ENCODE results near the gene RAD51B. TPM values are rescaled to one million over a fixed set of nuclear protein-coding genes. Genes with fewer than 3 reads are reported as not detected.

The RAD51B gene
- total RNA-seq, 4 donors from 2014 or later, result 12.6 to 26.4 (median 16.7) TPM

- Histone ChIP-seq H3K9me3 (no peaks in the 10 kb centered on the region), H3K27me3 (no peaks in the 10 kb centered on the region), H3K4me3 (no peak overlapping the region), H3K27ac (no peak overlapping the region), H3K36me3 (no peaks in the 10 kb centered on the region), H3K4me1 (peaks cover 0 to 4% (median 0%) of the 10 kb centered on the region in 4 donors)
- WGBS, 2 donors, result 94 to 99% methylated on average over 5 of the region's 5 CpGs
- DNase-seq (ENCODE audit: low spot score in 2 of 2), result no peak
- TF ChIP-seq CTCF (IDR thresholded peaks at IDR 0.05) (no peak), EP300 (IDR thresholded peaks at IDR 0.05) (no peak), POLR2A (IDR thresholded peaks at IDR 0.05) (no peak)
Measured at GRCh38 chr14:68747393-68747792, 927.8 kb downstream of the RAD51B start.

GRCh38 chr14:68748260-68748659 lies 928.7 kb downstream of the RAD51B start:
- no peak for TF ChIP-seq POLR2A (IDR thresholded peaks at IDR 0.05)
- TF ChIP-seq EP300 (IDR thresholded peaks at IDR 0.05), result no peak
- TF ChIP-seq CTCF (IDR thresholded peaks at IDR 0.05), result no peak
- Histone ChIP-seq H3K4me1 (peaks cover 0 to 12% (median 0%) of the 10 kb centered on the region in 4 donors), H3K4me3 (no peak overlapping the region), H3K36me3 (no peaks in the 10 kb centered on the region), H3K27ac (no peak overlapping the region), H3K27me3 (no peaks in the 10 kb centered on the region), H3K9me3 (no peaks in the 10 kb centered on the region)
- DNase-seq (ENCODE audit: low spot score in 2 of 2), result no peak
- 90 to 97% methylated on average over 10 of the region's 10 CpGs for WGBS, 2 donors

GRCh38 chr14:68748691-68749090 lies 929.1 kb downstream of the RAD51B start:
- H3K27ac ChIP-seq, result no peak overlapping the region
- TF ChIP-seq POLR2A (IDR thresholded peaks at IDR 0.05) (no peak), EP300 (IDR thresholded peaks at IDR 0.05) (no peak), CTCF (IDR thresholded peaks at IDR 0.05) (no peak)
- H3K9me3 ChIP-seq, result no peaks in the 10 kb centered on the region
- peaks cover 0 to 15% (median under 1%) of the 10 kb centered on the region in 4 donors for H3K4me1 ChIP-seq
- DNase-seq (ENCODE audit: low spot score in 2 of 2), result no peak
- no peaks in the 10 kb centered on the region for H3K36me3 ChIP-seq
- no peaks in the 10 kb centered on the region for H3K27me3 ChIP-seq
- H3K4me3 ChIP-seq, result no peak overlapping the region
- WGBS, 2 donors, result 96 to 98% methylated on average over 5 of the region's 5 CpGs

GRCh38 chr14:68749487-68750475 lies 930.2 kb downstream of the RAD51B start:
- H3K4me3 ChIP-seq, result no peak overlapping the region
- H3K27me3 ChIP-seq, result no peaks in the 10 kb centered on the region
- peaks cover 0 to 16% (median 3%) of the 10 kb centered on the region in 4 donors for H3K4me1 ChIP-seq
- TF ChIP-seq CTCF (IDR thresholded peaks at IDR 0.05), result no peak
- no peak for TF ChIP-seq POLR2A (IDR thresholded peaks at IDR 0.05)
- TF ChIP-seq EP300 (IDR thresholded peaks at IDR 0.05), result no peak
- H3K27ac ChIP-seq, result no peak overlapping the region
- no peak for DNase-seq (ENCODE audit: low spot score in 2 of 2)
- no peaks in the 10 kb centered on the region for H3K9me3 ChIP-seq
- 77 to 83% methylated on average over 11 of the region's 11 CpGs for WGBS, 2 donors
- H3K36me3 ChIP-seq, result no peaks in the 10 kb centered on the region

Measured in tibial nerve (tissue), 4 donors.